ENCODE measurements around the gene KIAA1549.

KIAA1549 gene

DNA sequence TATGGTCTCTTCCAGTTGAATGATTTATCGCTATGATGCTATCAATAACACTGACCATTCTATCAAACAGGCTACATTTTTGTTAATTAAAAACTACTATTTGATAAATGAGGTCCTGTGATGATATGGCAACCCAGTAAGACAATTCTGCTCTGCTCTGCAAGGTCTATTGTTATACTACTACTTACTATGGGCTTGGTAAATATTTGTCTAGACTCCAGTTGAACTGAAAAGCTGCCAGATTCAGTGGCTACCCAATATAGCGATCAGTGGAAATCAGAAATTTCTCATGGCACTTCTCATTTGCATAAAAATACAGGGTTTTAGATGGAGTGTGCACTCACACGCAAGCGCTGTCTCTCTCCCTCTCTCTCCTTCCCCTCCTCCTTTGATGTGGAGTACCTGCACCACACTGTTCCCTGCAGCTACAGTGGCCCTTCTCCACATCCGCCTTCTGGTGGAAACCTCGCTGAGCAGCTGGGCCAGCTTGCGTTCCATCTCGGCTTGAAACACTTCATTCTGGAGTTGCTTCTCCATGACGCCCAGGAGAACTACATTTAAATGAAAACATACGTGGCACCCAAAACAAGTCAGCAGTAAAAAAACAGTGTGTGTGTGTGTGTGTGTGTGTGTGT is 77.9 kb downstream of the KIAA1549 start:
- DNase-seq = no peak

DNA sequence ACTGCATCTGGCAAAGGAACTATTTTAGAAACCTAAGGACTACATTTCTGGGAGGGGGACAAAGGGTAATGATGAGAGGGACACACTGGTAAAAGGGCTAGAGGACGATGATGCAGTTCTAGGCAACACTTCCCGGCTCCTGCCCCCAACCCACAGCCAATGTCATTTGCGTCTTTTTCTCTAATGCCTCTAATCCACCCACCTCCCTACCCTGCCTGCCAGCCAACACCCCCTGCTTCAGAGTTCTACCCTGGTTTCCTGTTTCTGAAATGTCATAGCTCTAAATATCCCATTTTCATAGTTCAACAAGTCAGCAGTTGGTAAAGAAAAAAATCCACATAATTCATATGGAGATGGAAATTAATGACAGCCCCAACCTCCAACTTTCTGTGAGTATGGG is 79.0 kb downstream of the KIAA1549 start:
- no peak for DNase-seq

DNA sequence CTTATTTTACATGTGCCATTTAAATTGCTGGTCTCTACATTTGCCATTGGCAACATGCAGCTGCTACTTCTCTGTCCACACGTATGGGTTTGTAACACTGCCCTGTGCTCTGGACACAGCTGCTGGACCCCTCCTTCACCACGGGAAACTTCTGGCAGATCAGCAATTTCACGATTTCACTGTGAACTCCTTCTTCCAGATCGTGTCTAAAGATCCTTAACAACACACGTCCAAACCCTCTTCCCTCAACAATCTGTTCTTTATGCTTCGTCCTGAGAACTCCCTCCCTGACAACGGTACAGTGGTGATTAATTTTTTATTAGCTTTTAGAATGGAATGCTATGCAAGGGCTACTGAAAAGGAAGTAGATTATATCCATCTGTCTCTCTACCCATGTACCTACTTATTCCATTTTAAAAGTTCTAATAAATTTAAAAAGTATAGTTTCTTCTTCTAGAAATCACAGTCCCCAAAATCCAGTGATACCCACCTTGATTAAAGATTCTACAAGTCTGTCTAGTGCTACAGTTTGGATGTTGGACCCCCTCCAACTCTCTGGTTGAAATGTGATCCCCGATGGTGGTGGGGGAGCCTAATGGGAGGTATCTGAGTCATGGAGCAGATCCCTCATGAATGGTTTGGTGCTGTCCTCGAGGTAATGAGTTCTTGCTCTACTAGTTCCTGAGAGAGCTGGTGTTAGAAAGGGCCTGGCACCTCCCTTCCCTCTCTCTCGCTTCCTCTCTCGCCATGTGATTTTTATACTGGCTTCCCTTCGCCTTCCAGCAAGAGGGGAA is 81.0 kb downstream of the KIAA1549 start:
- DNase-seq = no peak

DNA sequence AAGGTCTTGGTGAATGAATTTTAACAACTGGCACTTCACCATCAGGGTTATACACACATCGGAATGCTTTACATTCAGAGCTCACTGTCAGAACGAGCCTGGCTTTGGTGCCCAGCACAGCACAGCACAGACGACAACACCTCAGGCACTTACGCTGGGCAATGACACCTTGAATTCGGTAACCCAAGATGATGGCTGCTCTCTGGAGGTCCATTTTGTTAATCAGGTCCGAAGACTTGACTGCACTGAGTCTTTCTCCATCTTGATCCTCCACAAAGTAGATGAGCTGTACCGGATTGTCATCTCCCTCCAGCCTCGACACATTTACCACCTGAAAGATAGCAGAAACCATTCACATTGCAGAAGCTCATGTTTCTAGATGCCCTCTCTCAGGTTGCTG is 82.4 kb downstream of the KIAA1549 start:
- DNase-seq = no peak

DNA sequence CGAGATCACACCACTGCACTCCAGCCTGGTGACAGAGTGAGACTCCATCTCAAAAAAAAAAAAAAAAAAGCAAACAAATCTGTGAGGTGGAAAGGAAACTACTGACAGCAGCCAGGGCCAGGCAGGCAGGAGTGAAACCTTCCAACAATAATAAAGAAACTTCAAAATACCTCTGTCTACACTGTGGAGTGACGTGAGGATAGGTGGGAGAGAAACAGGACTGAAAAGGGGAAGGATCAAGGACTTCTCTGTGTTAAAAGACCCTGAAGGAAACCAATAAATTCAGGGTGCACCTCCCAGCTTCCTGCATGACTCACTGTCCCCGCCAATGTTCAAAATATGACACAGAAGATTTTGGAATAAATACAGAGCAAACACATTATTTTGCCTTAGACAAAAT is 82.9 kb downstream of the KIAA1549 start:
- DNase-seq = no peak

DNA sequence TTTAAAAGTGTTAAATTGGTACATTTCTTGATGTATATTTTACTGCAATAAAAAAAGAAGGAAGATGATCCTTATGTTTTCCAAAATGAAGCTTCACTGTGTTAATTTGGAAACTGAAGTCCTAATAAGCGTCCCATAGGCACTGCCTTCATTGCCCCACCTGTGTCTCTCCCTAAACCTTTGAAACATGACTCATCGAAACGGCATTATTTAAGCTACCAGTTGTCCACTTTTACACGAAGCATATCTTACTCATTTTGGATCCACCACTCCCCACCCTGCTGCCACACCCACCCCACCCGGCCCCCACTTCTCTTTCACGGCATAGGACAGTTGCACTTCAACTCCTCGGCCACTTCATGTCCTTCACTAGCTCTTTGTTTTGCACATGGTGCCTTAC is 85.5 kb downstream of the KIAA1549 start:
- DNase-seq = no peak

DNA sequence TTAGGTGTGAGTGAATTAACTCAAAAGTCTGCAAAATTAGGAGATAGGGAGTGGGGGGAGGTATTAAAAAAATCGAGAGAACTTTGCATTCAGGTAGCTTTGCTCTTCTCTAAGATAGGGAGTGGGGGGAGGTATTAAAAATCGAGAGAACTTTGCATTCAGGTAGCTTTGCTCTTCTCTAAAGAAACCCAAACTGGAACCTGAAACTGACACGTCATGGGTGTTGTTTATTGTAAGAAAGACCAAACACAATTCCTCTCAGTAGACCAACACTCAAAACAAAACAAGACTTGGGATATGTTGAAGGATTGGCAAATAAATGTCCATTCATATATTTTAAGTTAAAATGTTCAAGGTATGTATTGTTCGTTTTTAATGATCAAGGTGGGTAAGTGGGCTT is 87.9 kb downstream of the KIAA1549 start:
- DNase-seq = no peak

DNA sequence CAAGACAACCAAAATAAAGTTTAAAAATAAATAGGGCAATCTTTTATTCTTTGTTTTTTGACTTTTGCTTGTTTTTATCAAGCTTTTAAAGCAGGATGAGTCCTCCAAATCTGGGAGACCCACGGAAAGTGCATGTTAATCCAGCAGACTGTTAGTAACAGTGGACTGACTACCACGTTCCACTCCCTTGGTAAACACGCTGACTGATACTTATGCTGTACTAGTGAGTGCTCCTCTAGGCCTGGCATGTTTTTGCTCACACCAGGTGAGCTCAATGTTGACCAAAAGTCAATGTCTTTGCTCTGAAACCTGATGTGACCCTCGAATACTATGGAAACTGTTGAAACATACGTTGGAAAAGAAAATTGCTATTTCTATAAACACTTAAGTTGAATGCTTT is 88.4 kb downstream of the KIAA1549 start:
- DNase-seq = no peak

DNA sequence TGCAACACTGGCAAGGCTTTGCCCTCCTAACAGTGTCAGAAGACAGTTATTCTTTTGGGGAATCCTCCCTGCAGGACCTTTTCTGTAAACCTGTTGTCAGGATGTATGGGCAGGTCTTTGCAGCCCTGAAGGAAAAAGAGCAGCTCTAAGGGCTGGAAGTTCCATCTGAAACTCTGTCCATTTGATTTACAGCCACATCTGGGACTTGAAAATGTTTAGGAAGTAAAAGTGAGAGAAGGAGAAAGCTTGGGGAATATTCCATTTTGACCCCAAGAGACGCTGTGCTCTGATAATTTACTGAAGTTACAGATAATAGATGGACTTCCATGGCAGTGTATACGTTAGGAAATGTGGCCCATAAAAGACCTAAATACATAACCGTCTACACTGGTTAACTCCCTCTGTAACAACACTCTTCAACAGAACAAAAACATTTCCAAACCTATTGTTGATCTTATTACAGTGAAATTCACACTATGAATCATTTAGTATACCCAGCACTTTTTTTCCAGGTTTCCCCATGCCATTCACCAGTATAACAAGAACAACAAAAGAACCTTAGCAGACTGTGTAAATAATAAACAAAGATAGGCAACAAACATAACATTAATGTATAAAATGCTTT is 89.1 kb downstream of the KIAA1549 start:
- DNase-seq = no peak

DNA sequence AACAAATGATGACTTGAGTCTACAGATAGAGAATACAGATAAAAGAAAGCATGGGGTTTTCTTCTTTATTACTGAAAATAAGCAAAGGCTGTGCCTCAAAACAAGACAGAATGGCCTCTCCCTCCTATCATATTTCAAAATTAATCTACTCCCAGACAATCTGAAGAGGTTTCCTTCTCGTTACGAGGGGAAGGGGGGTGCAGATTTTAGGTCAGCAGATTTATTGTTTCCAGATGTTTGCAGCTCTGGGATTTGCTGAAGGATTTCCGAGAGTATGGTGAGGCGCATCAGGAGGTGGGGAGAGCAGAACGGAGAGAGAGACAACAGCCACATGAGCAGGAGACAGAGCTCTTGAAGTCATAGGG is 89.8 kb downstream of the KIAA1549 start:
- no peak for DNase-seq

DNA sequence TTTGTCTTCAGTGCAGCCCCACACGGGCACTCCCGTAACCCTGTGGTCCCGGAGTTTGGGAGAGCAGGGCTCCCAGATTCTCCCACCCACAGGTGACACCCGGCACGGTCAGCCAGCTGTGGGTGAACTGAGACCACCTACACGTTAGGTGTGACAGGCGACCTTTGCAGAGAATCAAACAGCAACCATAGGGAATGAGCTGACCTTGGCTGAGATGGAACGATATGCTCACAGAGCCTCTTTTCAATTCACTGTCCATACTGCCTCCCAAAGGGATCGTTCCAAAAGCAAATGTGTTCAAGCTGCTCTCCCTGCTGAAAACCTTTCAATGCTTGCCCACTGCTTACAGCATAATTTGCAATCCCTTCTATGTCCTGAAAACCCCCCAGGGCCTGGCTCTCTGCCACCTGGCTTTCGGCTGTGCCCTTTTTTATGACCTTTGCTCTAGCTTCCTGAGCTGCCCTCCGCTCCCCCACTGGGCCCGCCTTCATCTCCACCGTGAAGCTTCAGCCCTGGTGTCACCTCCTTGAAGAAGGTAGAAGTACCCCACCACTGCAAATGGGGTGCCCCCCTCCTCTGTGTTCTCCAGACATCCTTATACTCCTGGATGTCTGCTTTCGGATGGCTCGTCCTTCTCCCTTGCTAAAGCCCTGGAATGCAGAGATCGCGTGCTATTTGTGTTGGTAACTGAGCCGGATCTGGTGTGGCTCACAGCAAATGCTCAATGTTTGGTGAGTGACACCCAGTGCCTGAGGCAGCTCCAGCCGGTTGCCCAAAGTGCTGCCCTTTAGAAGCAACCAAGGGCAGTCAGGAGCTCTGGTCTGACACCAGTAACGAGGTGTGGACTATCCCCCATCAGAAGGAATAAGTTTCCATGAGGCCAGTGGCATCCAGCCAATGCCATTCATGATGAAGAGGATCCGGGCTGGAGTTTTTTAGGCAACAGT is 90.4 kb downstream of the KIAA1549 start:
- DNase-seq = no peak

DNA sequence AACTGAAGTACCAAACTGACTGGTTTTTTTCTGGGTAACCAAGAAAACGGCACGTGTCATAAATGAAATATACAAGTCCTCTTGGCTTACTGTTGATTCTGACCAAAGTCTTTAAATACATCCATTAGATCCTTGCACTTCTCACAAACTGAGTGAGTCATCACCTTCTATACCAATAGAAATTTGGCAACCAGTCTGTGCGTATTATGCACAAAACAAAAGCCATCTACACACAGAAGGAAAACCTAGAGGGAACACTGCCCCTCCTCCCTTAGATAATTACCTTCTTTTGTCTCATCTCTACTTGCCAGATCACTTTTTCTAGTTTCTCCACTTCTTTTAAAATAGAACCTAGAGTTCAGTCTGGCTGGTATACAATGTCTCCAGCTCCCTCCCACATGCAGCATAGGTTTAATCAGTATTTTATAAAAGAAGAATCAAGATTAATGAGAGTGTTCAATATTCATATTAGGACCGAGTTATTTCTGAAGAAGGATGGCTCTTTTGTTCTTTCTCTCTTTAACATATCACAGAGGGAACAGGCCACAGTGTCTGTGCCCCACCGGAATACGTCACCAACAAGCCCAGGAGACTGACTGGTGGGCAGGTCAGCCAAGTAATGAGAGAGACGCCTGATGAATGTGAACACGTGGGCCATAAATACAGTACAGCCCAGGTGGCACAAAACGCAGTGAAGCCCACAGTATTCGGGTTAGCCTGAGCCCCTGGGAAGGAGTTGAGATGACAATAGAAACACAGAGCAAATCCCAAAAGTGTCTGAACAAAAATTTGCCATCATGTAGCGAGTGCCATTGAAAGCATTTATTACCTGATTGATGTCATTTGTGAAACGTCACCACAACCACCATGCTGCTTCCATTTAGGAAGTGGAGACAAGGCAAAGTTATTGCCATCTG is 91.3 kb downstream of the KIAA1549 start:
- DNase-seq = no peak

DNA sequence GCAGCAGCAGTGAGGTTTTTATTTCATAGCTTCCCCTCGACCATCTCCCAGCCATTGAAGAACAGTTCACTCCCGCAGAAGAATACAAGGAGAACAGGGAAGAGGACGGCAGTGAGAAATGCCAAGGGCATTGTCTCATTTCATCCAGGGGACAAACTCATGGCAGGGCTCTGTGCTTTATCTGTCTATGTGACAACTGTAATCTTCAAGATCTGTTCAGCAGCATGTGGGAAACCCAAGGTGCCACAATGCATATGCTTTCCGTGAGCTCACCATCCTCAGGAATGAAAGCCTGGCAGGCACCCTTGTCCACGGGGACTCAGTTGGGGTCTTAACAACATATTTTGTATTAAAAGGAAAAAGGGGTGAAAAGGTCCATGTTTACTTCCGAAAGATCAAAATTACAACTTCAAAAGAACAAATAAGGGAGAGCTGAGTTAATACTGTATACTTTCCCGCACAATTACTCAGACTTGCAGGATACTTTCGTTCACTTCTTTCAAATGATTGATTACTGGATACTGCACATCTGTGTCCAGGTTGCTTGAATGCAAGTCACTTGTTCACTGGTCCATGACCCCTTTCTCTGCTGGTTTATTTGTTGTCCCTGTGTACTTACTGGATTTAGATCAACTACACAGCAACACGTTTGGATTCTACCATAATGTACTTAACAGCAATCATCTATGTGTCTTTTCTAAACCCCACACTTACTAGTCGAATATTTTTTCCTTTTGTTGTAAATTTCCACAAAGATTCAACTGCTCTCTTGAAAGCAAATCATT is 93.1 kb downstream of the KIAA1549 start:
- no peak for DNase-seq

DNA sequence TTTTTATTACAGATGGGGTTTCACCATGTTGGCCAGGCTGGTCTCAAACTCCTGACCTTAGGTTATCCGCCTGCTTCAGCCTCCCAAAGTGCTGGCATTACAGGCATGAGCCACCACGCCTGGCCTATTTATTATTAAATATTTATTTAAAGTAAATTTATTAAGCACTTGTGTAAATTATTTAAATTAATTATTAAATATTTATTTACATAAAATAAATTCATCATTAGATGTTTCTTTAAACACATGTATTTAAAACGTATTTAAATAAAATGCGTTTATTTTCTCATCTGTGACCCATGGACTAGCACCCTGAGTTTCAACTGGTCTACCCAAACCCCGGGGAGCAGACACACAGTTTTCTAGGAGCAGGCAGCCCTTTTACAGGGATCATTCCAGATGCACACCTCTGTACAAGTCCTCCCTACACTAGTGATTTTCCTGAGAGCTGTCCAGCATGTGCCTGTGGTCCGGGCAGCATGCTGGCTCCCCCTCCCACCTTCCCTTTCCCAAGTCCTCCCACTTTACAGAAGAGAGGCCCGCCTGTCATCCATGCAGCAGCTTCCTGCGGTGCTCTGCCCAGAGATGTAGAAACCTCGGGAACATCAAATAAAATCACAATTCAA is 94.0 kb downstream of the KIAA1549 start:
- no peak for DNase-seq

DNA sequence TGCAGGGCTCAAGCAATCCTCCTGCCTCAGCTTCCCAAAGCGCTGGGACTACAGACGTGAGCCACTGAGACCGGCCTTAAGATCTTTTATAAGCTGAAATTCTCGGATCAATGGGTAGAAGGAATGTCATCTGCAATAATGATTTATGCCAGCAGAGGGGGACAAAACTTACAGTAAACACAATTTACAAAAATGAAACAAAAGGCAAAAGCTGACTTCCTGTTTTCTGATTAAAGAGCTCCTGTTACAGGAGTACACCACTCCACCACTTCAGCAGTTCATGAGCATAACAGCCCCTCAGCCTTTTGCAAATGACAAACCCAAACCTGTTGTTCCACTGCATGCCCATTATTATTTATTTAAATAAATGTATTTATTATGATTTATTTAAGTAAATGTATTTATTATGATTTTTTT is 94.7 kb downstream of the KIAA1549 start:
- peak; percentile 38 for DNase-seq

DNA sequence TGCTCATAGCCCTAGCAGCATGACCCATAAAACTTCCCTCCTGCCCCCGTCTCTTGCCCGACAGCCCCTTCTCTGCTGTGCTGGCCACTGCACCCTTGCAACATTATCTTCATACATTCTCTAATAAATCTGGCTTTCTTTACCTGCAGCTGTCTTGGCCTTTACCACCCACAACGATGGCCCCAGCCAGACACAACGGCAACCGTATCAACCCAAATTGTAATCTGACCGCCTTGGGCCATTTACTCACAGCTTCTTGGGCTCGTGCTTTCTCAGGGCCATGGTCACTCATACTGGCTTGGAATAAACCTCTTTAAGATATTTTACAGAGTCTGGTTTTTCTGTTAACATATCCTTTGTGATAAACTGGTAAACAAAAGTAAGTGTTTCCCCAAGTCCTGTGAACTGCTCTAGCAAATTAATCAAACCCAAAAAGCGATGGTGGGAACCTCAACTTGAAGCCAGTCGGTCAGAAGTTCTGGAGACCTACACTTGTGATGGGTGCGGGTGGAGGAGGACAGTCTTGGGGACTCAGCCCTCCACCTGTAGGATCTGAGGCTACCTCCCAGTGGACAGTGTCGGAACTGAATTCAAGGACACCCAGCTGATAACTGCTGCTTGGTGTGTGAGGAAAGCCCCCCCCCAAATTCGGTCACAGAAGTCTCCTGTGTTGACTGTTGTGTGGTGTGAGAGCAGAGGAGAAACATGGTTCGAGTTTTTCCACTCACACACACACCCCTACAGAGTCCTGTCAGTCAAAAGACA is 95.6 kb downstream of the KIAA1549 start:
- no peak for DNase-seq

DNA sequence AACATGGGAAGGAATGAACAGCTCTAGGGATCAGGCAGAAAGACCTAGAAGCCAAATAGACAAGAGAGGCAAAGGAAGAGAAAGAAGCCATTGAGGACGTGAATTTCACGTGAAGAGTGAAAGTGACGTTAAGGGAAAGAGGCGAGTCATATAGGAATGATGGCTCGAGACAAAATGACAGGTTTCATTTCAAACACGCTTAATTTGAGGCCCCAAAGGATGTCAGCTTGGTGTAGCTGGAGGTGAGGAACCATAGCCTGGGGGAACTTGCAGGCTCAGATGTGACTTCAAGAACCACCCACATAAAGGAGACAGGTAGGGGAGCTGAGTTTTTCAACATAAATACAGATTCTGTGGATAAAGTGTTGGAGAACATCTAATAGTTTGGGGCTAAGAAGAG is 98.9 kb downstream of the KIAA1549 start:
- no peak for DNase-seq

DNA sequence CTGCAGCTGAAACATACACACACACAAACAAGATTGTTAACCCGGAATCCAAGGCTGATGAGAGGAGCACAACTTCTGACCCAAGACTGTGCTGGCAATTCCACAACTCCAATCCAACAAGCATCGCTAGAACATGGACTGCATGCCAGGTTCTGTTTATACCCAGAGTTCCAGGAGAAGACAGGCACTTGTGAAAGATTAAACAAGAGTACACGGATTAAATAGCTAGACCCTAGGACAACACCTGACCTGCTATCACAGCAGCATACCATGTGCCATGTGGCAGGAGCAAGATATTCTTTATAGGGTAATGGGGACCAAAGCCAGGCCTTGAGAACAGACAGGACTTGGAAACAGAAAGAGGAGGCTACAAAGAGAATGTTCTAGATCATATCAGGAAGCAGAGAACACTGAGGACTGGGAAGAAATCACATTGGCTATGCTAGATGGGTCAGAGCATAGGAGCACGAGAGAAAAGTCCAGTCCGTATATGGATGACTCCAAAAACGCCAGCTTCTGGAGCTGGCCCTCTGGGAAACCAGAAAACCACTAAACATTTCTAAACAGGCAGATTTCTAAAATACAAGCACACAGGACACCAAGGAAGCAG is 99.5 kb downstream of the KIAA1549 start:
- DNase-seq = no peak

DNA sequence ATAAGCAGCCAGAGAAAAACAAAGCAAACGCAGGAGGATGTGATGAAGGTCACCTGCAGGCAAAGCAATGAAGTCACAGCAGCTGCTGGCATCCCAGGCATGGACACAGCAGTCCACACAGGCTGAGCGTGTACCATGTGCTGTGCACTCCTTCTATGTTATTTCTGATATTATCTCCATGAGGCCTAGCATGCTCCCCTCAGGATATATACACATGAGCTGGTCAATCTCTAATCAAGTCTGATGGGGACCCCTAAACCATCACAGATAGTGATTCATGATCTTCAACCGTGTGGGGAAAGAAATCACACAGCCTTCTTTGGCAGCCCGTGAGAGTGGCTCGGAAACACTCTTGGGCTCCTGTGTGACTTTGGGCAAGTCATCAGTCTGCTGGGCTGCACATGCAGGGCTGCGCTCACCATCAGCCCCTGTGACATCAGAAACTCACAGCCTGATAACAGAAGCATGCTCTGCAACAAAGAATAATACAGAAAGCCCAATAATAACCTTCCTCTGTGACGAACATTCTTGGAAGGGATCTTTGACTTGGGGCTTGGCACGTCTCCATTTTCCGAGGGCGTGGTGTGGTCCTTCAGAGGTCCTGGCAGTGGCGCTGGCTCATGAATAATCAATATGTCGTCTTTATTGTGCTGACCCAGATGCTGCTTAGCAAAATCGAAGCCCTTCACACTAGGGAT is 100.2 kb downstream of the KIAA1549 start:
- DNase-seq = no peak

All from NCI-H1048 (cell line).